ENCODE measurements around the gene SH2D4B. TPM values are rescaled to one million over a fixed set of nuclear protein-coding genes. Genes with fewer than 3 reads are reported as not detected.

Gene SH2D4B
- total and polyA plus RNA-seq, 10 of the 15 experiments (the other 5 are each of a cell fraction or from before 2014, with no cell fraction given): 0.04 to 0.21 (median 0.13) TPM; not detected in 5

DNA sequence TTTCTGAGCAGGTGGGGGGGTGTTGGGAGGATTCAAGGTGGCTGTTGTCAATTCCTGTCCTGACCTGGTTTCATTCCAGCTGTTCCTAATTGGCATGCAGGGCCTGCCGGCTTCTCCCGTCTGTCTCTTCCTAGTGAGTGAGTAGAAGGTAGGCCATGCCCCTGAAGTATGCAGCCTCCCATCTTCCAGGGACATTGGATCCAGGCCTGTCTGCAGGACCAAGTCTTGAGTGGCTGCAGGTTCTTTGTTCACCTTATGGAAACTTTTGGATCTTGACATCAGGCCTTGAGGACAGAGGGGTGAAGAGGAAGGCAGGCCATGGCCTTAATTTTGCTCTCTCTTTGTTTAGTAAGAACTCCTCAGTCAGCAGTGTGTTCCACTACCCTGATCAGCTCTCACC lies 131.8 kb downstream of the SH2D4B start:
- BruUV-seq (replicated peaks): no TSS peak
- DNase-seq (ENCODE audit: low read depth, low spot score) (no peak), FAIRE-seq (no peak), ATAC-seq (no peak)
- Histone ChIP-seq H4K20me1 (ENCODE audit: control insufficient read depth, insufficient read depth) (no peaks in the 10 kb centered on the region), H3K27me3 (replicated peaks in 1 of 2; ENCODE audit: control insufficient read depth in 2 of 2, insufficient read depth in 2 of 2, low read length in 1 of 2) (no peaks in the 10 kb centered on the region; a peak in 1 of 4 replicates), H3K36me3 (ENCODE audit: control insufficient read depth in 2 of 2, insufficient read depth in 2 of 2, low read length in 1 of 2) (no peaks in the 10 kb centered on the region), H3K79me2 (ENCODE audit: control insufficient read depth, insufficient read depth, low read length) (no peaks in the 10 kb centered on the region), H3K4me1 (ENCODE audit: control insufficient read depth, insufficient read depth, low read length) (no peaks in the 10 kb centered on the region), H3K9me3 (replicated peaks; ENCODE audit: control insufficient read depth, insufficient read depth, low read length) (no peaks in the 10 kb centered on the region), H2AFZ (ENCODE audit: control insufficient read depth, low read depth, low read length) (no peak overlapping the region), H3K4me3 (no peak overlapping the region), H3K27ac (ENCODE audit: control insufficient read depth, insufficient read depth) (no peak overlapping the region), H3K4me2 (ENCODE audit: control insufficient read depth, insufficient read depth) (no peak overlapping the region), H3K9ac (ENCODE audit: control insufficient read depth, insufficient read depth, low read length) (no peak overlapping the region)
- ChIA-PET CTCF (interaction anchor here (4.2 kb wide), 1 partner anchor 8 kb away, joined by 31 read pairs; no protein-coding TSS in a partner anchor), SMC1A (ENCODE audit: uncharacterized antibody, unreplicated experiment) (no interaction called here), POLR2A (no interaction called here), RAD21 (ENCODE audit: unreplicated experiment) (no interaction called here)
- in situ Hi-C loops (cut with MboI): no loop called here
- TF ChIP-seq, protein P1, sequence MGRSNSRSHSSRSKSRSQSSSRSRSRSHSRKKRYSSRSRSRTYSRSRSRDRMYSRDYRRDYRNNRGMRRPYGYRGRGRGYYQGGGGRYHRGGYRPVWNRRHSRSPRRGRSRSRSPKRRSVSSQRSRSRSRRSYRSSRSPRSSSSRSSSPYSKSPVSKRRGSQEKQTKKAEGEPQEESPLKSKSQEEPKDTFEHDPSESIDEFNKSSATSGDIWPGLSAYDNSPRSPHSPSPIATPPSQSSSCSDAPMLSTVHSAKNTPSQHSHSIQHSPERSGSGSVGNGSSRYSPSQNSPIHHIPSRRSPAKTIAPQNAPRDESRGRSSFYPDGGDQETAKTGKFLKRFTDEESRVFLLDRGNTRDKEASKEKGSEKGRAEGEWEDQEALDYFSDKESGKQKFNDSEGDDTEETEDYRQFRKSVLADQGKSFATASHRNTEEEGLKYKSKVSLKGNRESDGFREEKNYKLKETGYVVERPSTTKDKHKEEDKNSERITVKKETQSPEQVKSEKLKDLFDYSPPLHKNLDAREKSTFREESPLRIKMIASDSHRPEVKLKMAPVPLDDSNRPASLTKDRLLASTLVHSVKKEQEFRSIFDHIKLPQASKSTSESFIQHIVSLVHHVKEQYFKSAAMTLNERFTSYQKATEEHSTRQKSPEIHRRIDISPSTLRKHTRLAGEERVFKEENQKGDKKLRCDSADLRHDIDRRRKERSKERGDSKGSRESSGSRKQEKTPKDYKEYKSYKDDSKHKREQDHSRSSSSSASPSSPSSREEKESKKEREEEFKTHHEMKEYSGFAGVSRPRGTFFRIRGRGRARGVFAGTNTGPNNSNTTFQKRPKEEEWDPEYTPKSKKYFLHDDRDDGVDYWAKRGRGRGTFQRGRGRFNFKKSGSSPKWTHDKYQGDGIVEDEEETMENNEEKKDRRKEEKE (IDR thresholded peaks at IDR 0.05): no peak
- TF ChIP-seq CHD2 (IDR thresholded peaks at IDR 0.05; ENCODE audit: borderline replicate concordance, low read depth, low read length) (no peak), MTA2 (IDR thresholded peaks at IDR 0.05; ENCODE audit: low read depth) (no peak), CBFB (IDR thresholded peaks at IDR 0.05; ENCODE audit: low read depth) (no peak), FOXM1 (IDR thresholded peaks at IDR 0.05; ENCODE audit: low read depth, low read length) (no peak), YBX1 (IDR thresholded peaks at IDR 0.05) (no peak), REST (IDR thresholded peaks at IDR 0.05; ENCODE audit: low read depth, low read length) (no peak), POLR2A (IDR thresholded peaks at IDR 0.05; ENCODE audit: low read depth, low read length) (no peak), NR2C1 (IDR thresholded peaks at IDR 0.05) (no peak), GABPA (IDR thresholded peaks at IDR 0.05; ENCODE audit: low read depth) (no peak), ASH2L (IDR thresholded peaks at IDR 0.05; ENCODE audit: borderline replicate concordance, low read depth) (no peak), NBN (IDR thresholded peaks at IDR 0.05) (no peak), RCOR1 (conservative IDR thresholded peaks at IDR 0.05; ENCODE audit: low read depth, low read length) (no peak), RB1 (IDR thresholded peaks at IDR 0.05; ENCODE audit: borderline replicate concordance) (no peak), CEBPB (IDR thresholded peaks at IDR 0.05; ENCODE audit: borderline replicate concordance in 1 of 2, low read depth in 2 of 2, low read length in 2 of 2) (no peak), LARP7 (IDR thresholded peaks at IDR 0.05) (no peak), NRF1 (conservative IDR thresholded peaks at IDR 0.05; ENCODE audit: low read depth, low read length) (no peak), SIX5 (IDR thresholded peaks at IDR 0.05; ENCODE audit: low read depth, low read length, severe bottlenecking) (no peak)
- TF ChIP-seq, protein P2, sequence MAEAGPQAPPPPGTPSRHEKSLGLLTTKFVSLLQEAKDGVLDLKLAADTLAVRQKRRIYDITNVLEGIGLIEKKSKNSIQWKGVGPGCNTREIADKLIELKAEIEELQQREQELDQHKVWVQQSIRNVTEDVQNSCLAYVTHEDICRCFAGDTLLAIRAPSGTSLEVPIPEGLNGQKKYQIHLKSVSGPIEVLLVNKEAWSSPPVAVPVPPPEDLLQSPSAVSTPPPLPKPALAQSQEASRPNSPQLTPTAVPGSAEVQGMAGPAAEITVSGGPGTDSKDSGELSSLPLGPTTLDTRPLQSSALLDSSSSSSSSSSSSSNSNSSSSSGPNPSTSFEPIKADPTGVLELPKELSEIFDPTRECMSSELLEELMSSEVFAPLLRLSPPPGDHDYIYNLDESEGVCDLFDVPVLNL (IDR thresholded peaks at IDR 0.05; ENCODE audit: low read depth, low read length): no peak
- WGBS (ENCODE audit: insufficient coverage, insufficient replicate concordance, low lambda C conversion rate, missing lambda C conversion rate): 19% methylated on average over 2 of the region's 2 CpGs
- intact Hi-C loops (cut with micrococcal nuclease; ENCODE audit: unreplicated experiment): loop anchor here (10.0 kb wide), 1 partner anchor 285 kb away; no protein-coding TSS in a partner anchor
